Measurements from ENCODE around the gene TRPC3.
A peak's percentile ranks its signal among the peaks of the same experiment; 100 is the strongest.

TRPC3 gene

DNA sequence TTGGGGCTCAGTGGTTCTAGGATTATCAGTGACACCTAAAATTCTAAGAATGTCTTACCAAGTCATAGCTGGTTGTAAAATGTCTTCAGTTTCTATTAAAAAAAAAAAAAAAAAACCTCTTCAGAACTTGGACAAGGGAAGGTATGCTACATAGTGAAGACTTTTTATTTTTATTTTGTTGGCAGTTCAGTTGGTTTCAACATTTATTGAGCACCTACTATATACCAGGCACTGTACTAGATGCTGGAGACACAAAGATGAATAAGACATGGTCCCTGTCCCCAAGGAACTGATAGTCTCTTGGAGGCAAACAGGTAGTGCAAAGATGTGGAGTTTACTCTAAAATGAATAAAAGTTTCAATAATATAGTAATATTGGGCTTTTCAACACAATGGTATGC, 72.7 kb downstream of the TRPC3 start:
- no peak for DNase-seq (ENCODE audit: low read depth)
- H3K4me3 ChIP-seq (ENCODE audit: low read length): no peak overlapping the region
- TF ChIP-seq, protein P1, sequence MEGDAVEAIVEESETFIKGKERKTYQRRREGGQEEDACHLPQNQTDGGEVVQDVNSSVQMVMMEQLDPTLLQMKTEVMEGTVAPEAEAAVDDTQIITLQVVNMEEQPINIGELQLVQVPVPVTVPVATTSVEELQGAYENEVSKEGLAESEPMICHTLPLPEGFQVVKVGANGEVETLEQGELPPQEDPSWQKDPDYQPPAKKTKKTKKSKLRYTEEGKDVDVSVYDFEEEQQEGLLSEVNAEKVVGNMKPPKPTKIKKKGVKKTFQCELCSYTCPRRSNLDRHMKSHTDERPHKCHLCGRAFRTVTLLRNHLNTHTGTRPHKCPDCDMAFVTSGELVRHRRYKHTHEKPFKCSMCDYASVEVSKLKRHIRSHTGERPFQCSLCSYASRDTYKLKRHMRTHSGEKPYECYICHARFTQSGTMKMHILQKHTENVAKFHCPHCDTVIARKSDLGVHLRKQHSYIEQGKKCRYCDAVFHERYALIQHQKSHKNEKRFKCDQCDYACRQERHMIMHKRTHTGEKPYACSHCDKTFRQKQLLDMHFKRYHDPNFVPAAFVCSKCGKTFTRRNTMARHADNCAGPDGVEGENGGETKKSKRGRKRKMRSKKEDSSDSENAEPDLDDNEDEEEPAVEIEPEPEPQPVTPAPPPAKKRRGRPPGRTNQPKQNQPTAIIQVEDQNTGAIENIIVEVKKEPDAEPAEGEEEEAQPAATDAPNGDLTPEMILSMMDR (IDR thresholded peaks at IDR 0.05; ENCODE audit: insufficient read depth, low read depth, low read length, missing control alignments): no peak

DNA sequence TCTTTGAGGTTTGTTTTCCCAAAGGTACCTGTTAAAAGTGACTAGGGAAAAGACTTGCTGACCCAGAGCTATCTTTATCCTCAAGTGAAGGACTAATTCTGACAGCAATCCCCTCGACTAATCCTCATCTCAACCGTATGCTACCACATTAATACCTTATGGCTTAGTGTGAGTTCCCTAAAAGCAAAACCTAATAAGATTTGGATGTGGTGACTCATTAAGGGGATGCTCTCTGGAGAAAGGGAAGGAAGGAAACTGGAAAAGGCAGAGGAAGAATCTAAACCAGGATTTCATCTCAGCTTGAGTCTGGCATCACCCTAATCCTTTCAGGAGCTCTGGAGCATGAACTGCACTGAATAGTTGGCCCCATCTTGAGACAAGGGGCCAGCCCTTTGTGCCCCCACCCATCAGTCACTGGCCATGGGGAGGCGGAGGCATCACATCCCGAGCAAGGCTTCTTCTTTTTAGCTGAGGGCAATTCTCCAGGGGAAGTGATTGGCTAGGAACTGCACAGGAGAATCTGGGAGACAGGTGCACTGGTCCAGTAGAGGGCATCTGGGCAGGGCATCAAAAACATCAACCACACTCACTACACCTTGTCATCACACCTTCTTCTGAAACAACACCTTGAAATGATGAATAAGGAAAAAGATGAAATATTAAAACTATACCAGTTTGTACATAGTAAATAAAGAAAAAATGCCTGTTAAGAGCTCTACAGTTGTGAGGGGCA, 74.7 kb downstream of the TRPC3 start:
- no peak overlapping the region for H3K4me3 ChIP-seq (ENCODE audit: low read length)
- DNase-seq (ENCODE audit: low read depth): peak; percentile 16
- TF ChIP-seq, protein P1 (IDR thresholded peaks at IDR 0.05; ENCODE audit: insufficient read depth, low read depth, low read length, missing control alignments): peak; percentile 26

DNA sequence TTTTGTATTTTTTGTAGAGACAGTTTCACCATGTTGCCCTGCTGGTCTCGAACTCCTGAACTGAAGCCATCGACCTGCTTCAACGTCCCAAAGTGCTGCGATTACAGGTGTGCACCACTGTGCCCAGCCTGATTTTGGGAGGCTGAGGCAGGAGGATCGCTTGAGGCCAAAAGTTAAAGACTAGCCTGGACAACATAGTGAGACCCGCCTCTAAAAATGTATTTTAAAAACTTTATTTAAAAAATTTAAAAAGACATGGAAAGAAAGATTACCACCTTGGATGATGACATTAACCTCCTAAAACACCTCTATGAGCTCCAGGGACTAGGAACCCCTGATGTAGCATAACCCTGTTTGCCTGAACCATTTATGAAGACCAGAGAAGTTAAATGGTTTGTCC, 75.8 kb downstream of the TRPC3 start:
- TF ChIP-seq, protein P1 (IDR thresholded peaks at IDR 0.05; ENCODE audit: insufficient read depth, low read depth, low read length, missing control alignments): no peak
- no peak for DNase-seq (ENCODE audit: low read depth)
- H3K4me3 ChIP-seq (ENCODE audit: low read length): no peak overlapping the region

DNA sequence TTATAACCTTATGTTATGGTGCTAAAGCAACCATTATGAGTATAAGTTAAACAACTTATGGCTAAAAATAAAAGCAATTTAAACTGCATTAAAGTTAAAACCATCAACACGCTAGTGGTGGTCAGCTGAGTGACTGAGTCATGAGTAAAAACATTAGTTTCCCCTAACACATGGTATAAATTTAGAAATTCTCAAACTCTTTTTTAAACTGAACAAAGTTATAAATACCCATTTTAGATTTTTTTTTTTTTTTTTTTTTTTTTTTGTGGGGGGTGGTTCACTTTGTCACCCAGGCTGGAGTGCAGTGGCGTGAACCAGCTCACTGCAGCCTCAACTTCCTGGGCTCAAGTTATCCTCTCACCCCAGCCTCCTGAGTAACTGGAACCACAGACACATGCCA, 76.2 kb downstream of the TRPC3 start:
- TF ChIP-seq, protein P1 (IDR thresholded peaks at IDR 0.05; ENCODE audit: insufficient read depth, low read depth, low read length, missing control alignments): no peak
- no peak for DNase-seq (ENCODE audit: low read depth)
- H3K4me3 ChIP-seq (ENCODE audit: low read length): no peak overlapping the region

DNA sequence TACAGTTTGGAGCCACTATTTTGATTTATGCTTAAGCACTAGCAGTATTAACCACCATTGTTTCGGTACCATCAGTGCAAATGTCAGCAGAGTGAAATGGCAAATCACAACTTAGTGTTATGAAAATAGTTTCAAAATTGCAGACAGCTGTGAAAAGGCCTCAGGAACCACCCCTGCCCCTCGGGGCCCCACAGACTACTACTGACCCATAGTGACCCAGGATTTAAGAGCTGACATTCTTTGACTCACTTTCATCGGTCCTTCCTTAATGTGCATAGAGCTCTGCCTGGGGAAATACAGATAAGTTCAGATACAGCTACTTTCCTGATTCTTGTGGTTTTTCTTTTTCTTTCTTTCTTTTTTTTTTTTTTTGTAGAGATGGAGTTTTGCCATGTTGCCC, 78.3 kb downstream of the TRPC3 start:
- H3K4me3 ChIP-seq (ENCODE audit: low read length): no peak overlapping the region
- no peak for DNase-seq (ENCODE audit: low read depth)
- TF ChIP-seq, protein P1 (IDR thresholded peaks at IDR 0.05; ENCODE audit: insufficient read depth, low read depth, low read length, missing control alignments): no peak

DNA sequence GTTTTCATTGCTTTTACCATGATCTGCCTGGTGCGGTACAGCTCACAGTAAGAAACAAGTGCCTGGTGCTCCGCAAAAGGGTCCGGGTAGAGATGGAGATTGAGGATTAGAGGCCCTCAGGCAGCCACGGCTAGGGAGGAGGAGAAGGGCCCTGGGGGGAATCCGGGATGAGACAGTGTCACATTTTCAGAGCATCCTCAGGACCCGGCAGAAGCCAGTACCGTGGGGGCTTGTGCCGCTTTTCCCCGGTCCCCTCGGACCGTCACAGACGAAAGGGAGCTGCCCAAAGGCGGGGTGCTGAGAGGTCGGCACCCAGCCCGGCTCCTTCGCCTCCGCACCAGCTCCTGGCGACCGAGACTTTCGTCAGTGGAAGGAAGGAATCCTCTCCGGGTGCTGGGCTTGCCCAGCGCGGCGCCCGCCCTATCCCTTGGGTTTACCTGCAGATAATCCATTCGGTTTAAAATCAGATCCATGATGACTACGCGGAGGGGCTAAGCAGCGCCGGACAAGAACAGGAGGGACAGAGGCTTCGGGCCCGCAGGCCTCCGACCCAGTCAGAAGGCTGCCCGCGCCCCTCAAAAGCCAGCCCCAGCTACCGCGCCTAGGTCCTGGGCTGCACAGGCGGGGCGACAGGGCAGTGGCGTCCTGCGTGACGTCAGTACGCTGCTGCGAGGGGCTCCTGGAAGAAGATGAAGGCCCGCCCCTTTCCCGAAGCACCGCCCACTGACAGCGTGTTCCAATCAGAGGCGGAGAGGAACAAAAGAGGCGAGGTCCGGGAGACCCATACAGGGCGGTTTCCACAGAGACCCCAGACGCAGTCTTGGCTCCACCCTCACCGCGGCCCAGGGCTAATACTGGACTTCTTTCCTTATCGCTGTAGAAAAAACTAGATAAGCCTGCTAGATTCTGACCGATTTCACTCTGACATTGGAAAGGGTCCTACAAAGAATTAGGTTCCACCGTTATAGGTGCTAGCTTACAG, 81.7 kb downstream of the TRPC3 start, which contains the start of gene BBS7:
BBS7 (minus strand) TSS at position 634 of the 982 bp plus-strand sequence; CDS start at position 473, 161 bp downstream.
- peak within 1 kb of the TSS; percentile 88 for H3K4me3 ChIP-seq (ENCODE audit: low read length)
- TF ChIP-seq, protein P1 (IDR thresholded peaks at IDR 0.05; ENCODE audit: insufficient read depth, low read depth, low read length, missing control alignments): no peak
- peak; percentile 96 for DNase-seq (ENCODE audit: low read depth)

Data from epithelial cell of esophagus (primary cell).